Measurements from ENCODE around the gene WNK1. TPM values are rescaled to one million over a fixed set of nuclear protein-coding genes. Genes with fewer than 3 reads are reported as not detected.

The WNK1 gene
- total and polyA plus RNA-seq, 4 donors: 114 to 165 (median 130) TPM

- peak overlapping the region; percentile 84 for H3K4me3 ChIP-seq (ENCODE audit: low read depth, low read length)
- no peaks in the 10 kb centered on the region for H3K9me3 ChIP-seq (ENCODE audit: control insufficient read depth, insufficient read depth, low read length)
- peaks cover 17% of the 10 kb centered on the region for H3K4me1 ChIP-seq (ENCODE audit: control insufficient read depth, insufficient read depth, low read length)
- H3K36me3 ChIP-seq (ENCODE audit: control insufficient read depth, insufficient read depth, low read length): peaks cover 5% of the 10 kb centered on the region
- no peaks in the 10 kb centered on the region for H3K27me3 ChIP-seq (ENCODE audit: control insufficient read depth, insufficient read depth, low read length)
- 2% methylated on average over 3 of the region's 5 CpGs for WGBS (ENCODE audit: insufficient coverage)
- DNase-seq (ENCODE audit: low read depth in 4 of 6, low spot score in 6 of 6): peak in 1 of 6 donors; percentile 46
- peak overlapping the region; percentile 81 for H3K27ac ChIP-seq (ENCODE audit: low read depth, low read length)
These were observed 2.1 kb downstream of the WNK1 start for GRCh38 chr12:754473-754820.

DNA sequence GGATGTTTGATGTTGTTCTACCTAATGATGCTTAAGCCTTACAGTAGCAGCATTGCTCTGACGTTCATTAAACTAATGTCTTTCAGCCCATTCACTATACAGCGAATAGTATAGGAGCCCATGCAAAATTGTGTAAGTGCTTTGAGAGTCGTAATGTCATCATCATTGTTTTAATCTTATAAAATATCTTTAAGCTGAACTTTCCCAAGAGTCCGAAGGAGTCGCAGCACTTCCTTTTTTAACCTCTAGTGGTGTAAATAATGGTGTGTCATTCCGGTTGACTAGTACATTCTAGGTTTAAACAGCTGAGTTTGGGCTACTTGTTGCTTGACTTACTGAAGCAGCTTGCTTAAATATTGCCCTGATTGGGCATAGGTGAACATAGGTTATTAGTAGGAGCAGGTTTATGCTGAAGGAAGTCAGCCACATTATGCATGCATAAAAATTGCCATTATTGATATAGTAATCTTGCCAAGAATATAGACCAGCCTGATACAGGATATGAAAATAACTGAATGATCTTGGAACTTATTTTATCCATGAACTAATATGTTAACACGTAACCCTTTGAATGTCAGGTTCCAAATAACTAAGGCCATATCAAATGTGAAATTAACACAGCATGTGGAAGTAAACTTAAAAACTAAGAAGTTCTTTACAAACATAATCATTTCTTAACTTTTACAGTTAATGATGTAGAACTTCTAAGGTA lies 2.6 kb downstream of the WNK1 start:
- peak in 2 of 6 donors; percentile 30 to 54 for DNase-seq (ENCODE audit: low read depth in 4 of 6, low spot score in 6 of 6)
- WGBS (ENCODE audit: insufficient coverage): 0% methylated on average over 2 of the region's 7 CpGs
- H3K4me1 ChIP-seq (ENCODE audit: control insufficient read depth, insufficient read depth, low read length): peaks cover 17% of the 10 kb centered on the region

GRCh38 chr12:759628-760027 lies 7.2 kb downstream of the WNK1 start:
- Histone ChIP-seq H3K27ac (ENCODE audit: low read depth, low read length) (no peak overlapping the region), H3K27me3 (ENCODE audit: control insufficient read depth, insufficient read depth, low read length) (no peaks in the 10 kb centered on the region), H3K4me1 (ENCODE audit: control insufficient read depth, insufficient read depth, low read length) (peaks cover 7% of the 10 kb centered on the region), H3K4me3 (ENCODE audit: low read depth, low read length) (no peak overlapping the region), H3K9me3 (ENCODE audit: control insufficient read depth, insufficient read depth, low read length) (no peaks in the 10 kb centered on the region), H3K36me3 (ENCODE audit: control insufficient read depth, insufficient read depth, low read length) (peaks cover 3% of the 10 kb centered on the region)
- no peak for DNase-seq (ENCODE audit: low read depth in 4 of 6, low spot score in 6 of 6)
- 100% methylated on average over 1 of the region's 1 CpG for WGBS (ENCODE audit: insufficient coverage)

More for the DNA sequence above, 2.6 kb downstream of the WNK1 start:
- Histone ChIP-seq H3K36me3 (ENCODE audit: control insufficient read depth, insufficient read depth, low read length) (peaks cover 5% of the 10 kb centered on the region), H3K27ac (ENCODE audit: low read depth, low read length) (peak overlapping the region; percentile 81), H3K4me3 (ENCODE audit: low read depth, low read length) (peak overlapping the region; percentile 84), H3K27me3 (ENCODE audit: control insufficient read depth, insufficient read depth, low read length) (no peaks in the 10 kb centered on the region), H3K9me3 (ENCODE audit: control insufficient read depth, insufficient read depth, low read length) (no peaks in the 10 kb centered on the region)

GRCh38 chr12:761256-761655 lies 8.9 kb downstream of the WNK1 start:
- Histone ChIP-seq H3K36me3 (ENCODE audit: control insufficient read depth, insufficient read depth, low read length) (peaks cover 3% of the 10 kb centered on the region), H3K4me3 (ENCODE audit: low read depth, low read length) (no peak overlapping the region), H3K4me1 (ENCODE audit: control insufficient read depth, insufficient read depth, low read length) (peaks cover 3% of the 10 kb centered on the region), H3K27me3 (ENCODE audit: control insufficient read depth, insufficient read depth, low read length) (no peaks in the 10 kb centered on the region), H3K9me3 (ENCODE audit: control insufficient read depth, insufficient read depth, low read length) (no peaks in the 10 kb centered on the region), H3K27ac (ENCODE audit: low read depth, low read length) (no peak overlapping the region)
- DNase-seq (ENCODE audit: low read depth in 4 of 6, low spot score in 6 of 6): no peak
- no CpG with 5 or more reads among the region's 1 CpG for WGBS (ENCODE audit: insufficient coverage)

DNA sequence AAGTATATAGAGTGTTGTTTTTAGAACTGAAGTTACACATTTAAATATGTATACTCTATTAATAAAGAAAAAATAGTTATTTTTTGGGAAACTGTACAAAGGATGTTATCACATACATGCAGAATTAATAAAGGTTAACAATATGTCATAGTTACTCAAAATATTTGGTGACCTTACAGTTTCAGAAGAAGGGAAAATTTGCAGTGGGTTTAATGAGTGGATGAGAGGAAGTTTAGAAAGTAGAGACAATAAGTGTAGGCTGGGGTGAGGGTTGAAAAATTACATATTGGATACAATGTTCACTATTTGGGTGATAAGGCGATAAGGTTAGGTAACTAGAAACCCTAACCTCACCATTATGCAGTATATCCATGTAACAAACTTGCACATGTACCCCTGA lies 13.5 kb downstream of the WNK1 start:
- no peaks in the 10 kb centered on the region for H3K9me3 ChIP-seq (ENCODE audit: control insufficient read depth, insufficient read depth, low read length)
- H3K4me1 ChIP-seq (ENCODE audit: control insufficient read depth, insufficient read depth, low read length): peaks cover 7% of the 10 kb centered on the region
- H3K27me3 ChIP-seq (ENCODE audit: control insufficient read depth, insufficient read depth, low read length): no peaks in the 10 kb centered on the region
- no peak overlapping the region for H3K4me3 ChIP-seq (ENCODE audit: low read depth, low read length)
- DNase-seq (ENCODE audit: low read depth in 4 of 6, low spot score in 6 of 6): no peak
- peaks cover 3% of the 10 kb centered on the region for H3K36me3 ChIP-seq (ENCODE audit: control insufficient read depth, insufficient read depth, low read length)
- H3K27ac ChIP-seq (ENCODE audit: low read depth, low read length): no peak overlapping the region
- no CpG with 5 or more reads among the region's 1 CpG for WGBS (ENCODE audit: insufficient coverage)

GRCh38 chr12:768434-768833 lies 16.1 kb downstream of the WNK1 start:
- peaks cover 7% of the 10 kb centered on the region for H3K4me1 ChIP-seq (ENCODE audit: control insufficient read depth, insufficient read depth, low read length)
- H3K4me3 ChIP-seq (ENCODE audit: low read depth, low read length): no peak overlapping the region
- WGBS (ENCODE audit: insufficient coverage): no CpG with 5 or more reads among the region's 1 CpG

GRCh38 chr12:770479-770878 lies 18.1 kb downstream of the WNK1 start:
- no peak overlapping the region for H3K4me3 ChIP-seq (ENCODE audit: low read depth, low read length)
- no peaks in the 10 kb centered on the region for H3K36me3 ChIP-seq (ENCODE audit: control insufficient read depth, insufficient read depth, low read length)
- H3K27me3 ChIP-seq (ENCODE audit: control insufficient read depth, insufficient read depth, low read length): no peaks in the 10 kb centered on the region
- DNase-seq (ENCODE audit: low read depth in 4 of 6, low spot score in 6 of 6): no peak
- H3K4me1 ChIP-seq (ENCODE audit: control insufficient read depth, insufficient read depth, low read length): peaks cover 7% of the 10 kb centered on the region
- H3K9me3 ChIP-seq (ENCODE audit: control insufficient read depth, insufficient read depth, low read length): no peaks in the 10 kb centered on the region
- H3K27ac ChIP-seq (ENCODE audit: low read depth, low read length): no peak overlapping the region
- no CpG with 5 or more reads among the region's 2 CpGs for WGBS (ENCODE audit: insufficient coverage)

More at GRCh38 chr12:768434-768833, 16.1 kb downstream of the WNK1 start:
- Histone ChIP-seq H3K9me3 (ENCODE audit: control insufficient read depth, insufficient read depth, low read length) (no peaks in the 10 kb centered on the region), H3K36me3 (ENCODE audit: control insufficient read depth, insufficient read depth, low read length) (no peaks in the 10 kb centered on the region), H3K27me3 (ENCODE audit: control insufficient read depth, insufficient read depth, low read length) (no peaks in the 10 kb centered on the region), H3K27ac (ENCODE audit: low read depth, low read length) (no peak overlapping the region)
- DNase-seq (ENCODE audit: low read depth in 4 of 6, low spot score in 6 of 6): no peak

GRCh38 chr12:772056-772697 lies 19.8 kb downstream of the WNK1 start:
- no peak overlapping the region for H3K27ac ChIP-seq (ENCODE audit: low read depth, low read length)
- H3K27me3 ChIP-seq (ENCODE audit: control insufficient read depth, insufficient read depth, low read length): no peaks in the 10 kb centered on the region
- WGBS (ENCODE audit: insufficient coverage): no CpG with 5 or more reads among the region's 5 CpGs
- H3K4me3 ChIP-seq (ENCODE audit: low read depth, low read length): no peak overlapping the region
- no peaks in the 10 kb centered on the region for H3K36me3 ChIP-seq (ENCODE audit: control insufficient read depth, insufficient read depth, low read length)
- no peak for DNase-seq (ENCODE audit: low read depth in 4 of 6, low spot score in 6 of 6)
- no peaks in the 10 kb centered on the region for H3K9me3 ChIP-seq (ENCODE audit: control insufficient read depth, insufficient read depth, low read length)
- peaks cover 7% of the 10 kb centered on the region for H3K4me1 ChIP-seq (ENCODE audit: control insufficient read depth, insufficient read depth, low read length)

GRCh38 chr12:774051-774614 lies 21.8 kb downstream of the WNK1 start:
- H3K27me3 ChIP-seq (ENCODE audit: control insufficient read depth, insufficient read depth, low read length): no peaks in the 10 kb centered on the region

More at GRCh38 chr12:774051-774614, 21.8 kb downstream of the WNK1 start:
- Histone ChIP-seq H3K4me3 (ENCODE audit: low read depth, low read length) (no peak overlapping the region), H3K36me3 (ENCODE audit: control insufficient read depth, insufficient read depth, low read length) (no peaks in the 10 kb centered on the region), H3K4me1 (ENCODE audit: control insufficient read depth, insufficient read depth, low read length) (peaks cover 6% of the 10 kb centered on the region), H3K27ac (ENCODE audit: low read depth, low read length) (no peak overlapping the region), H3K9me3 (ENCODE audit: control insufficient read depth, insufficient read depth, low read length) (no peaks in the 10 kb centered on the region)
- no peak for DNase-seq (ENCODE audit: low read depth in 4 of 6, low spot score in 6 of 6)
- no CpG with 5 or more reads among the region's 3 CpGs for WGBS (ENCODE audit: insufficient coverage)
